ENCODE measurements around the gene SBK2. TPM values are rescaled to one million over a fixed set of nuclear protein-coding genes. Genes with fewer than 3 reads are reported as not detected.

Gene SBK2
- total and polyA plus RNA-seq, 9 of the 15 experiments (the other 6 are each of a cell fraction or from before 2014, with no cell fraction given), result not detected

GRCh38 chr19:55484593-55485438 is 52.1 kb downstream of the SBK2 start, which contains the start of gene NAT14 (continued):
- TF ChIP-seq SUPT5H (IDR thresholded peaks at IDR 0.05), result peak; percentile 69
- no peak for TF ChIP-seq MEIS2 (IDR thresholded peaks at IDR 0.05; ENCODE audit: partially characterized antibody)
- peak; percentile 45; the same call in 1 of the 2 replicates for TF ChIP-seq ELF1 (tag; IDR thresholded peaks at IDR 0.05)
- no peak for TF ChIP-seq ZFP91 (CRISPR knock-in tag; IDR thresholded peaks at IDR 0.05)
- TF ChIP-seq POLR2AphosphoS5 (IDR thresholded peaks at IDR 0.05; ENCODE audit: control insufficient read depth, insufficient read depth, low read depth, low read length), result peak; percentile 54; the same call in 1 of the 2 replicates
- peak; percentile 64 for TF ChIP-seq FIP1L1 (IDR thresholded peaks at IDR 0.05; ENCODE audit: low read depth, low read length, poor library complexity, severe bottlenecking)
- TF ChIP-seq HMGN3 (IDR thresholded peaks at IDR 0.05; ENCODE audit: borderline replicate concordance, extremely low read depth, insufficient read length, low read depth, low read length), result peak; percentile 49
- TF ChIP-seq ETV5 (CRISPR knock-in tag; IDR thresholded peaks at IDR 0.05; ENCODE audit: low read depth), result peak; percentile 69
- TF ChIP-seq ZNF316 (IDR thresholded peaks at IDR 0.05), result no peak
- TF ChIP-seq EP300 (IDR thresholded peaks at IDR 0.05; ENCODE audit: low read length), result no peak
- TF ChIP-seq ETV1 (tag; conservative IDR thresholded peaks at IDR 0.05; ENCODE audit: low read depth), result peak; percentile 84
- no peak for TF ChIP-seq SRF (CRISPR knock-in tag; IDR thresholded peaks at IDR 0.05)
- TF ChIP-seq MAZ (CRISPR knock-in tag; conservative IDR thresholded peaks at IDR 0.05 in 1 of 2, IDR thresholded peaks at IDR 0.05 in 1 of 2), result peak; percentile 81 to 83
- TF ChIP-seq E2F8 (IDR thresholded peaks at IDR 0.05; ENCODE audit: low read depth, partially characterized antibody), result peak; percentile 40
- TF ChIP-seq POLR2A (conservative IDR thresholded peaks at IDR 0.05), result peak; percentile 64
- peak; percentile 77 for TF ChIP-seq CCNT2 (IDR thresholded peaks at IDR 0.05; ENCODE audit: borderline replicate concordance, extremely low read depth, insufficient read length, low read depth, low read length)
- TF ChIP-seq POLR2G (IDR thresholded peaks at IDR 0.05; ENCODE audit: low read depth, low read length), result peak; percentile 70
- no peak for TF ChIP-seq ZNF431 (CRISPR knock-in tag; IDR thresholded peaks at IDR 0.05)
